ENCODE measurements around the gene MAD1L1.

DNA sequence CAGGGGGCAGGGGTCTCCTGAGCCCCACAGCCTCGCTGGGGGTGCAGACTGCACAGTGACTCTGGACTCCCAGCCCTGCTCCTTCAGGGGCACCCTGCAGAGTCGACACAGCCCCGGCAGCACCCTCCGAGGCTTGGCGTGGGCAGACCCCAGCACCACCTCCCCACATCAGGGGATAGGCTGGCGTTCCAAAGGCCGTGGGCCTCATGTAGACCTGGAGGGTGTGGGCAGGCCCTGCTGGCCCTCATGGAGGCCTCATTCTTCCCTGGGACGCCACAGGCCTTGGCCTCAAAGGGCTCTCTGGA, 296.8 kb downstream of the MAD1L1 start:
- TF ChIP-seq, protein P1, sequence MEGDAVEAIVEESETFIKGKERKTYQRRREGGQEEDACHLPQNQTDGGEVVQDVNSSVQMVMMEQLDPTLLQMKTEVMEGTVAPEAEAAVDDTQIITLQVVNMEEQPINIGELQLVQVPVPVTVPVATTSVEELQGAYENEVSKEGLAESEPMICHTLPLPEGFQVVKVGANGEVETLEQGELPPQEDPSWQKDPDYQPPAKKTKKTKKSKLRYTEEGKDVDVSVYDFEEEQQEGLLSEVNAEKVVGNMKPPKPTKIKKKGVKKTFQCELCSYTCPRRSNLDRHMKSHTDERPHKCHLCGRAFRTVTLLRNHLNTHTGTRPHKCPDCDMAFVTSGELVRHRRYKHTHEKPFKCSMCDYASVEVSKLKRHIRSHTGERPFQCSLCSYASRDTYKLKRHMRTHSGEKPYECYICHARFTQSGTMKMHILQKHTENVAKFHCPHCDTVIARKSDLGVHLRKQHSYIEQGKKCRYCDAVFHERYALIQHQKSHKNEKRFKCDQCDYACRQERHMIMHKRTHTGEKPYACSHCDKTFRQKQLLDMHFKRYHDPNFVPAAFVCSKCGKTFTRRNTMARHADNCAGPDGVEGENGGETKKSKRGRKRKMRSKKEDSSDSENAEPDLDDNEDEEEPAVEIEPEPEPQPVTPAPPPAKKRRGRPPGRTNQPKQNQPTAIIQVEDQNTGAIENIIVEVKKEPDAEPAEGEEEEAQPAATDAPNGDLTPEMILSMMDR (IDR thresholded peaks at IDR 0.05), result no peak
- TF ChIP-seq POLR2A (IDR thresholded peaks at IDR 0.05), result no peak
